ENCODE measurements around the gene HBE1. TPM values are rescaled to one million over a fixed set of nuclear protein-coding genes. Genes with fewer than 3 reads are reported as not detected.

The HBE1 gene
- total RNA-seq, 2 experiments from 2014 or later, result not detected

DNA sequence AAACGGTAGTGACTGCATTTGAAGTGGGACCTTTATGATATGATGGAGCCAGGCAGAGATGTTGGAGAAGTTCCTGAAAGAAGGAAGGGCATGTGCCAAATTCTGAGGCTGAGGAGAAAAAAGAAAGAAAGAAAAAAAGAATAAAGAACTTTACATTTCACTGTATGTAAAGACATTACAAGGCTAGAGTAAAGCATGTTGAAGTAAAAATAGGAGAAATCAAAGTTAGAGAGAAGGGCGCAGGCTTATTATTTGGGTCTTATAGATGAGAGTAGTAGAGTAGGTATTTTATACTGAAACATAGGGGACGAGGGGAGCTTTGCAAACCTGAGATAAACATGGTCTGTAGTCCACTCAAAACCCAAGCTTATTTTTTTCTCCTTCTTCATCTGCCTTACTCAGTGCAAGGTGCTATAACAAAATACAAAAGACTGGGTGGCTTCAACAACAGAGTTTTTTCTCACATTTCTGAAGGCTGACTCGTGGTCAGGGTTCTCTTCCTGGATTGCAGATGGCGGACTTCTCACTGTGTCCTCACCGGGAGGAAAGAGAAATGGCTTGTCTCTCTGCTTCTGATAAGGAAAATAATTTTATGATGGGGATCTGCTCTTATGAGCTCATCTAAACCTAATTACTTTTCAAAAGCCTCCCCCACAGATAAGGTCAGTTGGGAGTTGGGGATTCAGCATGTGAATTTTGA, 22.8 kb downstream of the HBE1 start:
- Mint-ChIP-seq H3K36me3 (no peaks in the 10 kb centered on the region), H3K4me1 (ENCODE audit: low read depth) (no peaks in the 10 kb centered on the region), H3K4me3 (no peak overlapping the region), H3K27me3 (peaks cover 2% of the 10 kb centered on the region), H3K9me3 (no peaks in the 10 kb centered on the region), H3K27ac (no peak overlapping the region)
- ChIA-PET CTCF (no interaction called here), POLR2A (no interaction called here)
- intact Hi-C loops (cut with micrococcal nuclease), result no loop called here
- DNase-seq, result no peak

DNA sequence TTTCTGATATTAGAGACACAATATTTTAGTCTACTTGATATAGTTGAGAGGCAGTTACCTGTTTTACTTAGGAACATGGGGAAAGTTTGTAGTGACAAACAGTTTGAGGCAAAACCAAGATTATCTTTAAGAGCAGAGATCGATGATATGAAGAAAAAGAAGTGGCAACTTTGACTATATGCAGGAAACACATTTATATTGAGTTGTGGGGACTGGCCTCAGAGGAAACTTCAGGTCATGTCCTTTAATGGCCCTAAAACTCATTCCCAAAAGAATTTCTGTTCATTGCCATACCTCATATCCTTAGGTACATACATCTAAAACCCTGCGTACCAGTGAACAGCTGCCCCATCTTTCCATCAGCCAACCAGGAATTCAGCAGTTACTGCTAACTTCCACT, 24.6 kb downstream of the HBE1 start:
- ChIA-PET CTCF (no interaction called here), POLR2A (no interaction called here)
- no peak overlapping the region for H3K4me3 Mint-ChIP-seq
- H3K27me3 Mint-ChIP-seq, result no peaks in the 10 kb centered on the region
- no peaks in the 10 kb centered on the region for H3K4me1 Mint-ChIP-seq (ENCODE audit: low read depth)
- no peaks in the 10 kb centered on the region for H3K9me3 Mint-ChIP-seq
- intact Hi-C loops (cut with micrococcal nuclease), result no loop called here
- no peak overlapping the region for H3K27ac Mint-ChIP-seq
- no peaks in the 10 kb centered on the region for H3K36me3 Mint-ChIP-seq
- DNase-seq, result no peak

DNA sequence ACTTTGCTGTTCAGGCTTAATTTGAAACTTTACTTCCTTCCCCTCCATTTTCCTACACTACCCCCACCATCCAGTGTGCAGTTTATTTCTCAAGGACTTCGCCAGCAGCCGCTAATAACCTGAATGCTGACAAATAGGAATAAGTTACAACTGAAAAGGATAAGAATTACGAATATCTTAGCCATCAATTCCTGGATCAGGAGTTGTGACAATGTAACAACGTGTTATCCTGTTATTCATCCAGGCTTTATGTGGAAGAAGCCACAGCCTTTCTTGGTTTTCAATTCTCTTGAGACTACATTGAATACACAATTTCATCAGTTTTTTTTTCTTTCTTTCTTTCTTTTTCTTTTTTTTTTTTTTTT, 25.9 kb downstream of the HBE1 start:
- DNase-seq, result no peak
- ChIA-PET POLR2A (no interaction called here), CTCF (no interaction called here)
- no peak overlapping the region for H3K27ac Mint-ChIP-seq
- intact Hi-C loops (cut with micrococcal nuclease), result no loop called here
- no peaks in the 10 kb centered on the region for H3K4me1 Mint-ChIP-seq (ENCODE audit: low read depth)
- H3K4me3 Mint-ChIP-seq, result no peak overlapping the region
- H3K27me3 Mint-ChIP-seq, result no peaks in the 10 kb centered on the region
- H3K9me3 Mint-ChIP-seq, result no peaks in the 10 kb centered on the region
- H3K36me3 Mint-ChIP-seq, result no peaks in the 10 kb centered on the region

DNA sequence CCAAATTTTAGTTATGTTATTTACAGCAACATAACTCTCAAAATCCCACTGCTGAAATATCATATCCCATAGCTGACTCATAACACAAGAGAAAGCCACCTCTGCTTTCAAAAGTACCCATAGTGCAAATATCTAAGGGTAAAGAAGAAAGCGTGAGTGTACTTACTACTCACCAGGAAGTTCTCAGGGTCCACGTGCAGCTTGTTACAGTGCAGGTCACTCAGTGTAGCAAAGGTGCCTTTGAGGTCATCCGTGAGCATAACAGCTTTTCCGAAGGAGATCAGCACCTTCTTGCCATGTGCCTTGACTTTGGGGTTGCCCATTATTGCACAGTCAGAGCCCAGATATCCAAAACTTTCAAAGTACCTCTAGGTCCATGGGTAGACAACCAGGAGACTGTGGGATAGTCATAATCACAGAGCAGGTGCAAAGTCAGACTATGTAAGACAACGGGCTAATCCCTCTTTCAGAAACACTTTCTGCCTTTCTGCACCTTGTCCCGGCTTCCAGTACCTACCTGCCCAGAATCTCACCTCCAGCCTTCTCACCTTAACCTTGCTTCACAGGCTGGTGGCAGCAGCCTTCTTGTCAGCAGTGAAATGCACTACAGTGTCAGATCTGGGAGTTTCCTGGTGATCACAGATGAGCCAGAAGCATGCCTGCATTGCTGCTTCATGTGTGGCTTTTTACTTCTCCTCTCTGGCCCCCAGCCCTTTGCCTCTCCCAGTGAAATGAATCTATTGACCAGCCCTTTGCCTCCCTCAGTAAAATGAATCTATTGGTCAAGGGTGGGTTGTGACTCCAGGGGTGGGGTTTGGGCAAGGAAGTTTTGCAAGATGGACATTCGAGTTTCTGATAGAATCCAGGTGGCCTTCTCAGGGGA, 26.6 kb downstream of the HBE1 start:
- no peaks in the 10 kb centered on the region for H3K27me3 Mint-ChIP-seq
- H3K27ac Mint-ChIP-seq, result no peak overlapping the region
- no peak for DNase-seq
- intact Hi-C loops (cut with micrococcal nuclease), result no loop called here
- CTCF ChIA-PET, result no interaction called here
- no peaks in the 10 kb centered on the region for H3K9me3 Mint-ChIP-seq
- no peaks in the 10 kb centered on the region for H3K4me1 Mint-ChIP-seq (ENCODE audit: low read depth)
- no peaks in the 10 kb centered on the region for H3K36me3 Mint-ChIP-seq
- H3K4me3 Mint-ChIP-seq, result no peak overlapping the region
- POLR2A ChIA-PET, result no interaction called here

DNA sequence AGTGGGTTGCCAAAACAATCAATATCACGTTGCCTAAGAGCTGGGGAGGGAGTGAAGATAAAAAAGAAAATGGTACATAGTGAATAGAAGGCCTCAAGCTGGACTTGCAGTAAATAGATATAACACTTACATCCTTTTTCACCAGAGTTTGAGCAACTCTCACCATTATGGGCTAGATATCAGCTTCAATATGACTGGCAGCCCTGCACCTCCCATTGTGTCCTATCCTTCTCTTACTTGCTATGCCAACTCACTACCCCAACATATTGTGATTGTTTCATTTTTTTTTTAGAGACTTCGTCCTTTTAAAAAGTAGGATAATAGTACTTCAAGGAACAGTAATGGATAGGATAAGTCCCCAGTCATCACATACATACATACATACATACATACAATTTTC, 27.5 kb downstream of the HBE1 start:
- Mint-ChIP-seq H3K4me1 (ENCODE audit: low read depth) (no peaks in the 10 kb centered on the region), H3K27me3 (no peaks in the 10 kb centered on the region), H3K27ac (no peak overlapping the region), H3K9me3 (no peaks in the 10 kb centered on the region), H3K36me3 (no peaks in the 10 kb centered on the region), H3K4me3 (no peak overlapping the region)
- POLR2A ChIA-PET, result no interaction called here
- CTCF ChIA-PET, result no interaction called here
- DNase-seq, result no peak
- intact Hi-C loops (cut with micrococcal nuclease), result no loop called here

DNA sequence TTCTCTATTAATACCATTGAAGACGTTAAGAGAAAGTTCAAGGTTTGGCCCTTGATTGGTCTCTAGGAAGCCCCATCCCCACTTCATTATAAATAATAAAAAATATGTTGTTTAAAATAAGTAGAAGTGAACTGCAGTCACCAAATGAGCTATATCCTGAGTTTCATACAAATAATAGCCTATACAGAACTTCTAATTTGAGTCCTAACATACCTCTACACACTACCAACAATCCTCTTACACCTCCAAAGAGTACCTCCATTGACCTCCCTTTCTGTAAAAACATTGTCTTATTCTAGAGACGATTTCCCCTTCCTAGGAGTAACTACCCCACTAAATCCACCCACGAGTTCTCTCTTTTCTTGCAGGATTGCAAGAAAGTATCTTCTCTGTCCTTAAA, 28.3 kb downstream of the HBE1 start:
- CTCF ChIA-PET, result no interaction called here

DNA sequence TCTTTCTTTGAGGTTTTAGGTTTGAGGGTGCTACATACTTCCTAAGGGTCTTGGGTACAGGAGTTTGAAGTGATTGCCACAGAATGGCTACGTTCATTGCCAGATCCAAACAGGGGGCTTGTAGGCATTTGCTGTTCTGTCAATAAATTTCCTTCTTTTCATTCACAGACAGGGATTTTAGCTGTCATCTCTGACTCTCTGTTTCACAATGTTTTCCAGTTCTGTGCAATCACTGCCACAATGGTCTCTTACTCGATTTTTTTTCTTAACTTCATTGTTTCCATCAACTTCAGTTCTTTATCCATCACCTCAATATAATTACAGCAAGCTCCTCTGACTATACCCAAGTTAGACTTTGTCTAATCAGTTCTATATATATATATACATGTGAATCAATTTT, 29.3 kb downstream of the HBE1 start:
- ChIA-PET CTCF (no interaction called here), POLR2A (no interaction called here)
- no peak for DNase-seq
- Mint-ChIP-seq H3K4me3 (no peak overlapping the region), H3K4me1 (ENCODE audit: low read depth) (no peaks in the 10 kb centered on the region), H3K36me3 (no peaks in the 10 kb centered on the region), H3K9me3 (no peaks in the 10 kb centered on the region), H3K27me3 (no peaks in the 10 kb centered on the region), H3K27ac (no peak overlapping the region)
- intact Hi-C loops (cut with micrococcal nuclease), result no loop called here

More for the DNA sequence above, 28.3 kb downstream of the HBE1 start:
- H3K4me3 Mint-ChIP-seq, result no peak overlapping the region
- intact Hi-C loops (cut with micrococcal nuclease), result no loop called here
- no peak overlapping the region for H3K27ac Mint-ChIP-seq
- POLR2A ChIA-PET, result no interaction called here
- no peaks in the 10 kb centered on the region for H3K9me3 Mint-ChIP-seq
- no peaks in the 10 kb centered on the region for H3K36me3 Mint-ChIP-seq
- H3K27me3 Mint-ChIP-seq, result no peaks in the 10 kb centered on the region
- no peak for DNase-seq
- no peaks in the 10 kb centered on the region for H3K4me1 Mint-ChIP-seq (ENCODE audit: low read depth)

DNA sequence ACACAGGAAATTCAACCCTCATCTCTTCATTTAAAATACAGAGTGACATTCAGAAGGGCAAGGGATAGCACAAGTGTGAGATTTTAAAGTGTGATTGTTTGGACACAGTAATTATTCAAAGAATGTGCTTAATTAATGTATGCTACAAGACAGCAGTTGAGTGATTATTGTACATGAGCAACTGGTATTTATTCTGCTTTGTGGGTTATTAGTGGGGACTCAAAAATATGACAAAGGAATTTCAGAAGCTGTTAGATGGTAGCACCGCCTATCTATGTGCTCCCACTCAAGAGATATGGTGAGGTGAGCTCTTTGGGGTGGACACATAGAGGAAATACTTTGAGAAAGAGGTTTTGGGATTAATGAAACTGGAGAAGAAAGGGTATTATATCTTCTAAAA, 29.7 kb downstream of the HBE1 start:
- CTCF ChIA-PET, result no interaction called here

DNA sequence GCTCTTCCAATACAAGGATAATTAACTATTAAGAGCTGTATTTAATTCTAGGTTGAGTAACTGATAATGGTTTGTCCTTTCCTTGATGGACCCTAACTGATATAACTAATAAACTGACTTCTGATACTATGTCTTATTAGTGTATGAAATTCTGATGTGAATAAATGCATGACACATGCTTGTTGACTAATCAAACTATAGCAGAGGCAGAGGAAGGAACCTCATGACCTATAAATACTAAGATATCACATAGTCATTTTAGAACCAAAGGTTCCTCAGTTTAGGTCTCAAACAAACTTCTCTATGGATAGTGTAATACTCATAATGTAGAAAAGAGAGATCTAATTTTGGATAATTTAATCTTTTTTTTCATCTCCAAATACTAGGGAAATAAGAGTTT, 30.7 kb downstream of the HBE1 start:
- ChIA-PET POLR2A (no interaction called here), CTCF (no interaction called here)
- intact Hi-C loops (cut with micrococcal nuclease), result no loop called here
- Mint-ChIP-seq H3K4me3 (no peak overlapping the region), H3K36me3 (no peaks in the 10 kb centered on the region), H3K4me1 (ENCODE audit: low read depth) (peaks cover 5% of the 10 kb centered on the region), H3K9me3 (no peaks in the 10 kb centered on the region), H3K27me3 (no peaks in the 10 kb centered on the region), H3K27ac (no peak overlapping the region)
- DNase-seq, result no peak

More for the DNA sequence above, 29.7 kb downstream of the HBE1 start:
- no peak for DNase-seq
- H3K27ac Mint-ChIP-seq, result no peak overlapping the region
- no peaks in the 10 kb centered on the region for H3K9me3 Mint-ChIP-seq
- H3K4me3 Mint-ChIP-seq, result no peak overlapping the region
- H3K4me1 Mint-ChIP-seq (ENCODE audit: low read depth), result no peaks in the 10 kb centered on the region
- no peaks in the 10 kb centered on the region for H3K27me3 Mint-ChIP-seq
- H3K36me3 Mint-ChIP-seq, result no peaks in the 10 kb centered on the region
- POLR2A ChIA-PET, result no interaction called here
- intact Hi-C loops (cut with micrococcal nuclease), result no loop called here

DNA sequence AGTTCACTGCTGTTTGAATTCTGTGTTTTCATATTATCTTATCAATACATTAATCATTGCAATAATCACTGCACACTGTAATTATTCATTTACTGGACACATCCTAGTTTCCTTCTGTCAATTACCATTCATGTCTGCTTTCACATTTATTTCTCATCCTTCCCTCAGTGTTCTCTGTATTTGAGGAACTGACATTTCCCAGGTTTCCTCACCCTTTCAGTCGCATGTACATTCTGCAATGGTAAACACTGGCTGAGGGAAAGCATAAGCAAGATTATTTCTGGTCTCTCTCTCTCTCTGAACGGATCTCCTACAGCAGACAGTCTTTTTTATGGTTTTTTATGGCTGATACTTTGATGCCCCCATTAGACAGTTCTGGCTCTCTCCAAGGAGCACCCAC, 31.3 kb downstream of the HBE1 start:
- H3K27me3 Mint-ChIP-seq, result no peaks in the 10 kb centered on the region
- peaks cover 5% of the 10 kb centered on the region for H3K4me1 Mint-ChIP-seq (ENCODE audit: low read depth)
- DNase-seq, result no peak
- H3K27ac Mint-ChIP-seq, result no peak overlapping the region
- POLR2A ChIA-PET, result no interaction called here
- no peaks in the 10 kb centered on the region for H3K9me3 Mint-ChIP-seq
- H3K36me3 Mint-ChIP-seq, result no peaks in the 10 kb centered on the region
- no peak overlapping the region for H3K4me3 Mint-ChIP-seq
- CTCF ChIA-PET, result no interaction called here
- intact Hi-C loops (cut with micrococcal nuclease), result no loop called here

DNA sequence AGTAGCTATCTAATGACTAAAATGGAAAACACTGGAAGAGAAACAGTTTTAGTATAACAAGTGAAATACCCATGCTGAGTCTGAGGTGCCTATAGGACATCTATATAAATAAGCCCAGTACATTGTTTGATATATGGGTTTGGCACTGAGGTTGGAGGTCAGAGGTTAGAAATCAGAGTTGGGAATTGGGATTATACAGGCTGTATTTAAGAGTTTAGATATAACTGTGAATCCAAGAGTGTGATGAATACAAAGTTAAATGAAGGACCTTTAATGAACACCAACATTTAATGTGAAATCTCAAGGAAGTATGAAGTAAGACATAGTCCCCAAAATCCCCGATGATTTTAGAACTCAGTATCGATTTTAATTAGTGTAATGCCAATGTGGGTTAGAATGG, 32.3 kb downstream of the HBE1 start:
- ChIA-PET CTCF (no interaction called here), POLR2A (no interaction called here)
- H3K4me3 Mint-ChIP-seq, result no peak overlapping the region
- no peak overlapping the region for H3K27ac Mint-ChIP-seq
- no peaks in the 10 kb centered on the region for H3K36me3 Mint-ChIP-seq
- peaks cover 5% of the 10 kb centered on the region for H3K4me1 Mint-ChIP-seq (ENCODE audit: low read depth)
- H3K27me3 Mint-ChIP-seq, result no peaks in the 10 kb centered on the region
- H3K9me3 Mint-ChIP-seq, result no peaks in the 10 kb centered on the region
- intact Hi-C loops (cut with micrococcal nuclease), result no loop called here
- DNase-seq, result no peak

DNA sequence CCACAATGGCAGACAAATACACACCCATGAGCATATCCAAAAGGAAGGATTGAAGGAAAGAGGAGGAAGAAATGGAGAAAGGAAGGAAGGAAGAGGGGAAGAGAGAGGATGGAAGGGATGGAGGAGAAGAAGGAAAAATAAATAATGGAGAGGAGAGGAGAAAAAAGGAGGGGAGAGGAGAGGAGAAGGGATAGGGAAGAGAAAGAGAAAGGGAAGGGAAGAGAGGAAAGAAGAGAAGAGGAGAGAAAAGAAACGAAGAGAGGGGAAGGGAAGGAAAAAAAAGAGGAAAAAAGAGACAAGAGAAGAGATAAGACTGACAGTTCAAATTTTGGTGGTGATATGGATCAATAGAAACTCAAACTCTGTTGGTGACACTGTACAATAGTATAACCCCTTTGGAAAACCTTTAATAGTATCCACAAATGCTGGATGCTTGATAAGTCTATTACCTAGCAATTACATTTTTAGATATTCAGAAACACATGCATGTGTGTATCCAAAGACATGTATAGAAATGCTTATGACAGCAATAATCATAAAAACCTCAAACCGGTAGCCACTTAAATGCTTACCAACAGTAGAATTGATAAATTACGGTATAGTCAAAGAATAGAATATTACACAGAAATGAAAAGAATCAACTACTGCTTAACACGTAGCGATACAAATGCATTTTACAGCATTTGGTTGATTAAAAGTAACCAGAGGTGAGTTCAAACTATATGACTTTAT, 34.2 kb downstream of the HBE1 start:
- no peak for DNase-seq
- Mint-ChIP-seq H3K9me3 (no peaks in the 10 kb centered on the region), H3K27me3 (no peaks in the 10 kb centered on the region), H3K4me3 (no peak overlapping the region), H3K27ac (no peak overlapping the region), H3K4me1 (ENCODE audit: low read depth) (peaks cover 5% of the 10 kb centered on the region), H3K36me3 (no peaks in the 10 kb centered on the region)
- ChIA-PET CTCF (no interaction called here), POLR2A (no interaction called here)
- intact Hi-C loops (cut with micrococcal nuclease), result no loop called here

DNA sequence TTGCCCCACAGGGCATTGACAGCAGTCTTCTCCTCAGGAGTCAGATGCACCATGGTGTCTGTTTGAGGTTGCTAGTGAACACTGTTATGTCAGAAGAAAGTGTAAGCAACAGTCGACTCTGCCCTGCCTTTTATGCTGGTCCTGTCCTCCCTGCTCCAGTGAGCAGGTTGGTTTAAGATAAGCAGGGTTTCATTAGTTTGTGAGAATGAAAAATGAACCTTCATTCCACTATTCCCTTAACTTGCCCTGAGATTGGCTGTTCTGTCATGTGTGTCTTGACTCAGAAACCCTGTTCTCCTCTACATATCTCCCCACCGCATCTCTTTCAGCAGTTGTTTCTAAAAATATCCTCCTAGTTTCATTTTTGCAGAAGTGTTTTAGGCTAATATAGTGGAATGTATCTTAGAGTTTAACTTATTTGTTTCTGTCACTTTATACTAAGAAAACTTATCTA, 35.3 kb downstream of the HBE1 start, which contains the start of gene HBD:
TSS of gene HBD (minus strand) at position 103 of the 454 bp plus-strand sequence. CDS start at position 53, 50 bp downstream.
- Mint-ChIP-seq H3K9me3 (no peaks in the 10 kb centered on the region), H3K27ac (no peak within 1 kb of the TSS), H3K27me3 (no peaks in the 10 kb centered on the region), H3K4me1 (ENCODE audit: low read depth) (peaks cover 5% of the 10 kb centered on the region), H3K4me3 (no peak within 1 kb of the TSS), H3K36me3 (no peaks in the 10 kb centered on the region)
- ChIA-PET CTCF (no interaction called here), POLR2A (no interaction called here)
- intact Hi-C loops (cut with micrococcal nuclease), result no loop called here
- no peak for DNase-seq

Data from activated CD4-positive, alpha-beta memory T cell treated with anti-CD3 and anti-CD28 coated beads for 36 hours (primary cell).